Kidney (tissue), 14 donors: ENCODE measurements around the gene PANK4. TPM values are rescaled to one million over a fixed set of nuclear protein-coding genes. Genes with fewer than 3 reads are reported as not detected.

Source experiments
- DNase-seq, 5 donors: peaks; one replicate each; pipeline ENCODE4 v3.0.0-alpha.2; 2013 to 2020
- FAIRE-seq: peaks from 2 replicates; lab custom pipeline; 2012; peaks lifted over from hg19 to GRCh38; lab: Jason Lieb, UNC
- H3K27ac ChIP-seq, 2 donors: one replicate each; pipeline ENCODE4 v1.7.0; 2013; ENCODE audit warnings: low read depth in 2 of 2, low read length in 2 of 2, inconsistent platforms in 1 of 2
- H3K27me3 ChIP-seq: one replicate; pipeline ENCODE4 v1.7.1; 2013; ENCODE audit warnings: low read length, inconsistent platforms; ENCODE audit not compliant: control insufficient read depth, insufficient read depth
- H3K36me3 ChIP-seq, 3 donors: one replicate each; pipeline versions ENCODE4 v1.7.0 to v1.7.1; 2013; ENCODE audit warnings: low read length in 3 of 3, control low read depth in 1 of 3, inconsistent platforms in 1 of 3; ENCODE audit not compliant: insufficient read depth in 3 of 3, control insufficient read depth in 2 of 3
- H3K4me1 ChIP-seq, 3 donors: one replicate each; pipeline versions ENCODE4 v1.7.0 to v1.7.1; 2013; ENCODE audit warnings: low read length in 3 of 3, inconsistent platforms in 1 of 3, low read depth in 1 of 3; ENCODE audit not compliant: control insufficient read depth in 2 of 3, insufficient read depth in 2 of 3
- H3K4me3 ChIP-seq, 3 donors: one replicate each; pipeline versions ENCODE4 v1.7.0 to v1.8.1; 2013; ENCODE audit warnings: low read length in 3 of 3, control low read depth in 1 of 3, inconsistent platforms in 1 of 3
- H3K9ac ChIP-seq, 3 donors: one replicate each; pipeline versions ENCODE4 v1.7.0 to v1.7.1; 2013; ENCODE audit warnings: low read length in 3 of 3, control low read depth in 1 of 3, inconsistent platforms in 1 of 3
- H3K9me3 ChIP-seq, 3 donors: one replicate each; pipeline versions ENCODE4 v1.7.0 to v1.7.1; 2013; ENCODE audit warnings: low read length in 3 of 3, control low read depth in 1 of 3, inconsistent platforms in 1 of 3; ENCODE audit not compliant: control insufficient read depth in 2 of 3, insufficient read depth in 1 of 3
- intact Hi-C: fragments of 100-400 bp; cut with DNase I; formaldehyde crosslinking; loops from one replicate; pipeline ENCODE4 v1.11.1; 2022
- polyA plus RNA-seq: library from polyadenylated mRNA; stranded (reverse); fragments of 350-450 nt; fragmentation: Illumina TruSeq; extraction: RNeasy Lipid Tissue Mini Kit (QIAGEN cat#74804); gene quantifications from one replicate; pipeline ENCODE4 v1.2.3, GENCODE V29; 2014; ENCODE audit warnings: low read depth, low replicate concordance; ENCODE audit not compliant: insufficient read depth
- total RNA-seq: library from RNA; stranded (reverse); fragmentation: NEBNext Ultra II Directional; extraction: Animal tissue kit (Norgen Biotek cat#: 25700); gene quantifications from one replicate; pipeline ENCODE4 v1.2.1, GENCODE V29; 2021
- TF ChIP-seq, protein P1 (sequence below): IDR thresholded peaks from 3 replicates; pipeline ENCODE4 v1.5.1; 2012; ENCODE audit warnings: mild to moderate bottlenecking, moderate library complexity, borderline replicate concordance; ENCODE audit not compliant: insufficient read depth; ENCODE audit errors: extremely low read depth
- donor health status: control.
- donor health status: control.
- donor health status: control.
- donor health status: control.
- donor health status: control.
- donor health status: DM: yes; HTN: yes; CAD: no.
- donor health status: Normal renal cell carcinoma (clear cell type).

Gene PANK4
- total and polyA plus RNA-seq, 2 donors from 2014 or later, result 13.3 to 33.7 TPM

DNA sequence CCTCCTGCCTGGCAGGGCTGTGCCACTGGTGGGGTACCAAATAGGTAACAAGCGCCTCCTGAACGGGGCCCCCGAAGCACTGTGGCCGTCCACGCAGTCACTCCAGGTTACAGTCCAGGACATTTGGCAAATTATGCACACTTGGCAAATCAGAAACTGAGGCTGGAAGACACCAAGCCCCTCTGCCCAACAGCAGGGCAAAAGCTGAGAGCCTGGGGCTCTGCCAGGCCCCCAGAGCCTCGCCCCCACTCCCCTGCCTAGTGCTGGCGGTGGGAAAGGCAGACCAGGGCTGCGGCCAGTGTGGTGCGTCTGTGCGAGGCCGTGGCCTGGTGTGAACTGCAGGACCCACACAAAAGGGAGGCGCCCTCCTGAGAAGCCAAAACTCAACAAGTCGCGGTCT is 9.4 kb downstream of the PANK4 start:
- Histone ChIP-seq H3K27ac (no peak overlapping the region), H3K36me3 (peaks cover 2 to 57% (median 46%) of the 10 kb centered on the region in 3 donors), H3K27me3 (no peaks in the 10 kb centered on the region), H3K4me1 (no peaks in the 10 kb centered on the region), H3K4me3 (no peak overlapping the region), H3K9me3 (no peaks in the 10 kb centered on the region), H3K9ac (no peak overlapping the region)
- TF ChIP-seq, protein P1, sequence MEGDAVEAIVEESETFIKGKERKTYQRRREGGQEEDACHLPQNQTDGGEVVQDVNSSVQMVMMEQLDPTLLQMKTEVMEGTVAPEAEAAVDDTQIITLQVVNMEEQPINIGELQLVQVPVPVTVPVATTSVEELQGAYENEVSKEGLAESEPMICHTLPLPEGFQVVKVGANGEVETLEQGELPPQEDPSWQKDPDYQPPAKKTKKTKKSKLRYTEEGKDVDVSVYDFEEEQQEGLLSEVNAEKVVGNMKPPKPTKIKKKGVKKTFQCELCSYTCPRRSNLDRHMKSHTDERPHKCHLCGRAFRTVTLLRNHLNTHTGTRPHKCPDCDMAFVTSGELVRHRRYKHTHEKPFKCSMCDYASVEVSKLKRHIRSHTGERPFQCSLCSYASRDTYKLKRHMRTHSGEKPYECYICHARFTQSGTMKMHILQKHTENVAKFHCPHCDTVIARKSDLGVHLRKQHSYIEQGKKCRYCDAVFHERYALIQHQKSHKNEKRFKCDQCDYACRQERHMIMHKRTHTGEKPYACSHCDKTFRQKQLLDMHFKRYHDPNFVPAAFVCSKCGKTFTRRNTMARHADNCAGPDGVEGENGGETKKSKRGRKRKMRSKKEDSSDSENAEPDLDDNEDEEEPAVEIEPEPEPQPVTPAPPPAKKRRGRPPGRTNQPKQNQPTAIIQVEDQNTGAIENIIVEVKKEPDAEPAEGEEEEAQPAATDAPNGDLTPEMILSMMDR, result no peak
- no peak for DNase-seq
- intact Hi-C loops, result no loop called here
- FAIRE-seq, result no peak

DNA sequence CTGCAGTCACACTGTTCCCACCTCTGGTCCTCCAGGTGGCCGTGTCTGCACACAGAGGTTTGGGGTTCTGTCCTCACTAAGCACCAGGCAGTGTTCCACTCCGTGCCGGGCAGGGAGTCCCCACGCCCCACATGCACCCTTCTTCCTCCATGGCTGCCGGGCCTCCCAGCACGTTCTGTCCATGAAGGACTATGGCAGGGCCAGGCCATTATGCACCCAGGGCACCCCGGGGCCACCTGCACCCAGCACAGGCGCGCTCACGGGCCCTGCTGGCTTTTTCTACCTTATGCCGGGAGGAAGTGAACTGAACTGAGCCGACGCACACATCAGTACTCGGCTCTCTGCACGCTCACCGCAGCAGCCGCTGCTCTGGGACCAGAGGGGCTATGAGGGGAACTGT is 10.3 kb downstream of the PANK4 start:
- intact Hi-C loops, result no loop called here
- DNase-seq (no peak), FAIRE-seq (no peak)
- Histone ChIP-seq H3K27me3 (no peaks in the 10 kb centered on the region), H3K27ac (no peak overlapping the region), H3K36me3 (peaks cover 2 to 59% (median 49%) of the 10 kb centered on the region in 3 donors), H3K9ac (no peak overlapping the region), H3K4me1 (no peaks in the 10 kb centered on the region), H3K9me3 (no peaks in the 10 kb centered on the region), H3K4me3 (no peak overlapping the region)
- TF ChIP-seq, protein P1, result no peak

DNA sequence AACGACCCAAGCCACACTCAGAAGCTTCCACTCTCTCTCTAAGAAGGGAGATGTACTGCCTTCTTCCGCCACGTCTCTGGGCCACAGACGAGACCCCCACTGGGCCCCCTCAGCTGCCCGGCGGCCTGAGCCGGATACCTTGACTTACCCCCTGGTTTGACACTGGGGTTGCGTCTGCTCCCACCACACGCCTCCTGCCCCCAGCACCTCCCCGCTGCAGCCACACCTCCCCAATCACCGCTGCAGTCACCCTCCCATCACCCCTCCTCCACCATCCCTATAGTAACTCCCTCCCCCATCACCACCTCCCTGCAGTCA is 10.7 kb downstream of the PANK4 start:
- FAIRE-seq, result no peak
- no peak for DNase-seq
- Histone ChIP-seq H3K27me3 (no peaks in the 10 kb centered on the region), H3K4me1 (no peaks in the 10 kb centered on the region), H3K9me3 (no peaks in the 10 kb centered on the region), H3K4me3 (no peak overlapping the region), H3K36me3 (peaks cover 2 to 58% (median 45%) of the 10 kb centered on the region in 3 donors), H3K9ac (no peak overlapping the region), H3K27ac (no peak overlapping the region)
- intact Hi-C loops, result no loop called here
- TF ChIP-seq, protein P1, result no peak
